Activated CD8-positive, alpha-beta T cell treated with anti-CD3 and anti-CD28 coated beads for 36 hours (primary cell): ENCODE measurements around the gene IGF2BP3. TPM values are rescaled to one million over a fixed set of nuclear protein-coding genes. Genes with fewer than 3 reads are reported as not detected.

ENCODE experiments used
- ATAC-seq: fragments of 200-7000 bp; cut with Tn5 transposase; one replicate; pipeline ENCODE4 v1.10.0; 2021; ENCODE audit warnings: mild to moderate bottlenecking, moderate library complexity
- CTCF ChIA-PET: fragments of 350-600 bp; sonication (Branson Sonifier 250); formaldehyde crosslinking; loops from one replicate; lab custom pipeline; 2021; ENCODE audit warnings: antibody characterized with exemption; lab: Charles Lee
- POLR2A ChIA-PET: fragments of 350-600 bp; sonication (Branson Sonifier 250); formaldehyde crosslinking; loops from one replicate; lab custom pipeline; 2021; ENCODE audit warnings: antibody characterized with exemption; lab: Charles Lee
- DNase-seq: peaks from one replicate; pipeline ENCODE4 v3.0.0-alpha.2; 2020
- H3K27ac Mint-ChIP-seq: one replicate; pipeline ENCODE4 v1.8.0; 2021; ENCODE audit warnings: mild to moderate bottlenecking, mixed read lengths
- H3K27me3 Mint-ChIP-seq: one replicate; pipeline ENCODE4 v1.8.0; 2021; ENCODE audit warnings: mixed read lengths
- H3K36me3 Mint-ChIP-seq: one replicate; pipeline ENCODE4 v1.8.0; 2021; ENCODE audit warnings: low read depth, mixed read lengths
- H3K4me1 Mint-ChIP-seq: one replicate; pipeline ENCODE4 v1.8.0; 2021; ENCODE audit warnings: low read depth, mixed read lengths
- H3K4me3 Mint-ChIP-seq: one replicate; pipeline ENCODE4 v1.8.0; 2021; ENCODE audit warnings: mild to moderate bottlenecking, moderate library complexity, mixed read lengths
- H3K9me3 Mint-ChIP-seq: one replicate; pipeline ENCODE4 v1.8.0; 2021; ENCODE audit warnings: mixed read lengths
- intact Hi-C: fragments of 100-400 bp; cut with micrococcal nuclease; formaldehyde crosslinking; loops from one replicate; pipeline ENCODE4 v1.10.0; 2022
- total RNA-seq, 2 experiments: library from RNA; stranded (reverse); gene quantifications; one replicate each; pipeline ENCODE4 v1.2.3, GENCODE V29; 2021
- TF ChIP-seq, protein P1 (sequence below): fragments of 200-600 bp; IDR thresholded peaks from one replicate; pipeline ENCODE4 v1.8.0; 2022; ENCODE audit warnings: antibody characterized with exemption, mild to moderate bottlenecking

IGF2BP3 gene
- total RNA-seq, 2 experiments from 2014 or later = 0.61 to 1.1 TPM

DNA sequence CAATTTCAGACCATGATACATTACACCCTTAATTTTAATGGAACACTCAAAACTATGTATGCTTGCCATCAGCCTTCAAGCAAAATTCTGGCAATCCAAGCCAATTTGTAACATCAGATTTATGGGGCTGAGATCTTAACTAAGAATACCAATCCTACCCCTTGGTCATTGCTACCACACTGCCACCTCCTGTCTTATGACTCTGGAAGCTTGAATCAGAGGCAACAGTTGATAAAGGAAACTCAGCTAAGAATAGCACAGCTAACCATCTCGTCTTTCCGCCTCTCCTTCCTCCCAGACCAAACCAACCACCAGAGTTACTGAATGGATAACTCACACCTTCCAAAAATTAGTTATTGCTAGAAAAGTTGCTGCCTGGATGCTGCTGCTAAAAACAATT lies 7.4 kb downstream of the IGF2BP3 start:
- peak; percentile 51 for ATAC-seq
- peak; percentile 31 for DNase-seq
- ChIA-PET CTCF (interaction anchor here (0.6 to 4.1 kb wide), 16 partner anchors 9 to 194 kb away, joined by 3 to 47 read pairs (median 4); no protein-coding TSS in a partner anchor), POLR2A (interaction anchor here (0.9 kb wide), 1 partner anchor 71 kb away, joined by 3 read pairs; no protein-coding TSS in a partner anchor)
- intact Hi-C loops = no loop called here
- H3K27me3 Mint-ChIP-seq = peaks cover 56% of the 10 kb centered on the region
- H3K4me1 Mint-ChIP-seq = peaks cover 11% of the 10 kb centered on the region
- no peak overlapping the region for H3K4me3 Mint-ChIP-seq
- TF ChIP-seq, protein P1, sequence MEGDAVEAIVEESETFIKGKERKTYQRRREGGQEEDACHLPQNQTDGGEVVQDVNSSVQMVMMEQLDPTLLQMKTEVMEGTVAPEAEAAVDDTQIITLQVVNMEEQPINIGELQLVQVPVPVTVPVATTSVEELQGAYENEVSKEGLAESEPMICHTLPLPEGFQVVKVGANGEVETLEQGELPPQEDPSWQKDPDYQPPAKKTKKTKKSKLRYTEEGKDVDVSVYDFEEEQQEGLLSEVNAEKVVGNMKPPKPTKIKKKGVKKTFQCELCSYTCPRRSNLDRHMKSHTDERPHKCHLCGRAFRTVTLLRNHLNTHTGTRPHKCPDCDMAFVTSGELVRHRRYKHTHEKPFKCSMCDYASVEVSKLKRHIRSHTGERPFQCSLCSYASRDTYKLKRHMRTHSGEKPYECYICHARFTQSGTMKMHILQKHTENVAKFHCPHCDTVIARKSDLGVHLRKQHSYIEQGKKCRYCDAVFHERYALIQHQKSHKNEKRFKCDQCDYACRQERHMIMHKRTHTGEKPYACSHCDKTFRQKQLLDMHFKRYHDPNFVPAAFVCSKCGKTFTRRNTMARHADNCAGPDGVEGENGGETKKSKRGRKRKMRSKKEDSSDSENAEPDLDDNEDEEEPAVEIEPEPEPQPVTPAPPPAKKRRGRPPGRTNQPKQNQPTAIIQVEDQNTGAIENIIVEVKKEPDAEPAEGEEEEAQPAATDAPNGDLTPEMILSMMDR = no peak
- H3K9me3 Mint-ChIP-seq = no peaks in the 10 kb centered on the region
- no peak overlapping the region for H3K27ac Mint-ChIP-seq
- no peaks in the 10 kb centered on the region for H3K36me3 Mint-ChIP-seq

DNA sequence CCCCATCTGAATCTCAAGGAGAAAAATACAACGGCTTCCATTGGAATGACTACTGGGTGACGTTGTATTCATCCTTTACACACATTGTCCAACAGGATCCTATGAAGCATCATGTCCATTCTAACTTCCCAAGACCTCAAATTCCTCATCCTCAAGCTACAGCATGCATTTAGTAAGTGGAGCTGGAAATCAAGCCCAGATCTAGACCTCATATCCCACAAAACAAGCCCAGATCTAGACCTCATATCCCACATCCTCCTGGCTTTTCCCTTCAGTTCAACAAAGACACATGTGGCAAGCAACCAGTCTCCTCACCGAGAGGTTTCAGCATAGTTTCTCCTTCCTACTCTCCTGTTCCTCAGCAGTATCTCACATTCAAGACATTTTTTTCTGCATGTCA lies 12.2 kb downstream of the IGF2BP3 start:
- ATAC-seq (no peak), DNase-seq (no peak)
- Mint-ChIP-seq H3K27me3 (peaks cover 40% of the 10 kb centered on the region), H3K4me1 (peaks cover 2% of the 10 kb centered on the region), H3K4me3 (no peak overlapping the region), H3K9me3 (no peaks in the 10 kb centered on the region), H3K36me3 (no peaks in the 10 kb centered on the region), H3K27ac (no peak overlapping the region)
- CTCF ChIA-PET = interaction anchor here (0.8 to 1.7 kb wide), 4 partner anchors 9 to 185 kb away, joined by 3 to 5 read pairs (median 4); no protein-coding TSS in a partner anchor
- POLR2A ChIA-PET = interaction anchor here (1.1 kb wide), 1 partner anchor 9 kb away, joined by 3 read pairs; no protein-coding TSS in a partner anchor
- intact Hi-C loops = no loop called here
- TF ChIP-seq, protein P1 = no peak

DNA sequence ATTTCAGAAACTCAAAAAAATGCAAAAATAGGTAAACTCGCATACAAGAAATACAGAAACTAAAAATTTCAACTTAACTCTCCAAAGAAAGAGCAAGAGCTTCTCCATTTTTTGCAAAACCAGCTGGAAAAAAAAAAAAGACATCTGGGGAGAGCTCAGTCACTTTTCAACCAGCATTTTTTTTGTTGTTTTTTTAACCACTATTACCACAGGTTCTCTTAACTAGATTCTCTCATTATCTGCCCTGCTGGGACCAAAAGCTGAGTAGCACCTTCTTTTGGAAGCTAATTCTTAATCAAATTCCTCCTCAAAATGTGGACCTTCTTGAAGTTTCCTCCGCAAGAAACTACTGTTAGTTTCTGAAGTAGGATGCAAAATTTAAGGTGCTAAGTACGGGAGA lies 14.2 kb downstream of the IGF2BP3 start:
- Mint-ChIP-seq H3K4me1 (no peaks in the 10 kb centered on the region), H3K9me3 (no peaks in the 10 kb centered on the region), H3K36me3 (no peaks in the 10 kb centered on the region), H3K4me3 (no peak overlapping the region), H3K27ac (no peak overlapping the region), H3K27me3 (peaks cover 32% of the 10 kb centered on the region)
- intact Hi-C loops = no loop called here
- ATAC-seq = no peak
- ChIA-PET CTCF (interaction anchor here (0.6 to 1.9 kb wide), 3 partner anchors 108 to 195 kb away, joined by 3 to 9 read pairs (median 3); no protein-coding TSS in a partner anchor), POLR2A (no interaction called here)
- no peak for DNase-seq
- TF ChIP-seq, protein P1 = no peak

DNA sequence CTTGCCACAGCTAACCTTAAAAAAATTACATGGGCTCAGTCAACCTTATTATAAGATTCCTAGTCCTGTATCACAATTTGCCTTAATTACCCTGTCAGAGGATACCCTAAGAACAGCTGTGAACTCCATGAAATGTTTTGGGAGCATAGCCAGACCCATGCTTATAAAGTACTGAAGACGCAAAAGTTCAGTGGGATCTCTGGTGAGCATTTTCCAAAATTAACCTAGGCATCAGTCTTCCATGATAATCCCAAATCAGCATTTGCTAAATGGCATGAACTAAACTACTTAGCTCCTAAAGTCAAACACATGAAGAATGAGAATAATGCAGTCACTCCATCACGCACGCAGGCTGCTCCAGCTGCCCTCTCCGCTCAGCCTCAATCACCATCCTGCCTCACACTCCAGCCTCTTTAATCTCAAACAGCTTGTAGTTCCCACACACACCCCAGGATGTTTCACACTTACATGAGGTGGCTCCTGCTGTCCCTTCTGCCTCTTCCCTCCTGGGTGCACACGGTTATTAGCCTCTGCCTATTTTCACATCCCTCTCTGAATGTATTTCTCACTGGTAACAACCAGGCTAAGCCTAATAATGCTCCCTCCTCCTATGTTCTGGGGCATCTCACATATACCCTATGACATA lies 15.3 kb downstream of the IGF2BP3 start:
- Mint-ChIP-seq H3K4me3 (no peak overlapping the region), H3K36me3 (no peaks in the 10 kb centered on the region), H3K4me1 (peaks cover 3% of the 10 kb centered on the region), H3K27ac (no peak overlapping the region), H3K27me3 (peaks cover 33% of the 10 kb centered on the region), H3K9me3 (no peaks in the 10 kb centered on the region)
- ChIA-PET CTCF (interaction anchor here (1.0 to 2.0 kb wide), 5 partner anchors 24 to 242 kb away, joined by 3 to 7 read pairs (median 3); no protein-coding TSS in a partner anchor), POLR2A (no interaction called here)
- no peak for DNase-seq
- intact Hi-C loops = no loop called here
- TF ChIP-seq, protein P1 = no peak
- no peak for ATAC-seq

DNA sequence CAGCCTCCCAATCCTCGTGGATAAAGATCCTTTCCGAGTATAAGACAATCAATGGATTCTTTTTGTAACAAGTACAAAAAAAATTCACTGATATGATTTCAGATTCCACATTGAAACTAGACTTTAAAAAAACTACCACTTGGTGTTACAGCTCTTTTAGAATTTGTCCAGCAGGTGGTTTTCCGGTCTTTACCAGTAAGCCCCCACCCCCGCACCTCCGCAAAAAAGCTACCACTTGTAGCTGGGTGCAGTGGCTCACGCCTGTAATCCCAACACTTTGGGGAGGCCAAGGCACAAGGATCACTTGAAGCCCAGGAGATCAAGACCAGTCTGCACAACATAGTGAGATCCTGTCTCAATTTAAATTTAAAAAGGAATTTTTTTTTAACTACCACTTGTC lies 19.8 kb downstream of the IGF2BP3 start:
- Mint-ChIP-seq H3K36me3 (no peaks in the 10 kb centered on the region), H3K9me3 (no peaks in the 10 kb centered on the region), H3K27me3 (peaks cover 36% of the 10 kb centered on the region), H3K4me1 (peaks cover 3% of the 10 kb centered on the region), H3K4me3 (no peak overlapping the region), H3K27ac (no peak overlapping the region)
- intact Hi-C loops = no loop called here
- POLR2A ChIA-PET = interaction anchor here (1.2 kb wide), 1 partner anchor 11 kb away, joined by 3 read pairs; no protein-coding TSS in a partner anchor
- DNase-seq = peak; percentile 34
- CTCF ChIA-PET = interaction anchor here (0.9 to 1.1 kb wide), 2 partner anchors 13 to 19 kb away, joined by 4 read pairs; no protein-coding TSS in a partner anchor
- TF ChIP-seq, protein P1 = no peak
- ATAC-seq = no peak
